GM12801 (cell line): ENCODE data around the gene ZNF236.

Experiments used
- CTCF ChIP-seq: IDR thresholded peaks from one replicate; pipeline ENCODE4 v1.5.1; 2011; ENCODE audit warnings: control low read depth; ENCODE audit not compliant: insufficient read length; ENCODE audit errors: extremely low read depth

ZNF236 gene

GRCh38 chr18:76823587-76824011, 1.2 kb downstream of the ZNF236 start:
- no peak for TF ChIP-seq CTCF

GRCh38 chr18:76824145-76824676, 1.9 kb downstream of the ZNF236 start:
- TF ChIP-seq CTCF = no peak

- TF ChIP-seq CTCF = no peak
Observed at GRCh38 chr18:76824754-76825153, 2.4 kb downstream of the ZNF236 start.

- no peak for TF ChIP-seq CTCF
Observed at GRCh38 chr18:76827205-76828200, 5.1 kb downstream of the ZNF236 start.

GRCh38 chr18:76834379-76834778, 12.0 kb downstream of the ZNF236 start:
- TF ChIP-seq CTCF = no peak

- TF ChIP-seq CTCF = no peak
Observed at GRCh38 chr18:76835380-76835779, 13.0 kb downstream of the ZNF236 start.

GRCh38 chr18:76837071-76837470, 14.7 kb downstream of the ZNF236 start:
- no peak for TF ChIP-seq CTCF
